Prostate gland (tissue), 2 donors: ENCODE measurements around the gene KRT73. TPM values are rescaled to one million over a fixed set of nuclear protein-coding genes. Genes with fewer than 3 reads are reported as not detected.

ENCODE experiments used
- DNase-seq: peaks from one replicate; pipeline ENCODE4 v3.0.0-alpha.2; 2019; ENCODE audit warnings: low spot score
- H3K27ac ChIP-seq, 2 donors: fragments of 200-600 bp; sonication (generic); 2 replicates each; pipeline ENCODE4 v1.5.1; 2017 to 2019
- H3K27me3 ChIP-seq: fragments of 200-600 bp; sonication (generic); replicated peaks from 2 replicates; pipeline ENCODE4 v1.5.1; 2019; ENCODE audit not compliant: insufficient read depth
- H3K36me3 ChIP-seq, 2 donors: fragments of 200-600 bp; sonication (generic); 1 replicate in 1 of 2; 2 replicates in 1 of 2; pipeline versions ENCODE4 v1.5.1 to v1.8.1; 2017 to 2019
- H3K4me1 ChIP-seq: fragments of 200-600 bp; sonication (generic); replicated peaks from 2 replicates; pipeline ENCODE4 v1.5.1; 2019
- H3K4me3 ChIP-seq, 2 donors: fragments of 200-600 bp; sonication (generic); 2 replicates each; pipeline ENCODE4 v1.5.1; 2017 to 2019
- H3K9me3 ChIP-seq: fragments of 200-600 bp; sonication (generic); 2 replicates; pipeline ENCODE4 v1.5.1; 2017
- POLR2A ChIP-seq: fragments of 450-650 bp; IDR thresholded peaks from one replicate; pipeline ENCODE4 v1.6.1; 2016; ENCODE audit warnings: antibody characterized with exemption, mild to moderate bottlenecking
- POLR2AphosphoS5 ChIP-seq: sonication (generic); formaldehyde crosslinking; IDR thresholded peaks from one replicate; pipeline ENCODE4 v1.6.1; 2017; ENCODE audit warnings: antibody characterized with exemption
- WGBS: methylation state at CpG from one replicate; pipeline ENCODE4 v1.1.5; 2018; 5-methylcytosine and 5-hydroxymethylcytosine counted together
- intact Hi-C: fragments of 100-400 bp; cut with DNase I; formaldehyde crosslinking; loops from one replicate; pipeline ENCODE4 v1.14.2; 2022
- total RNA-seq, 2 donors: library from RNA; depleted of rRNA; stranded (reverse); fragments of >200 nt; gene quantifications; one replicate each; pipeline ENCODE4 v1.1.0, GENCODE V29; 2016
- TF ChIP-seq, protein P1 (sequence below), 4 experiments: fragments of 200-600 bp in 2 of 4; fragments of 450-650 bp in 2 of 4; sonication (generic) in 2 of 4; IDR thresholded peaks; 1 replicate in 3 of 4; 2 replicates in 1 of 4; pipeline ENCODE4 v1.5.1; 2016 to 2019; ENCODE audit warnings: antibody characterized with exemption in 4 of 4, mild to moderate bottlenecking in 2 of 4, moderate library complexity in 2 of 4

The KRT73 gene
- total RNA-seq, 2 donors from 2014 or later, result not detected

GRCh38 chr12:52579468-52580465 is 38.6 kb downstream of the KRT73 start:
- no peak for TF ChIP-seq POLR2A
- TF ChIP-seq, protein P1, sequence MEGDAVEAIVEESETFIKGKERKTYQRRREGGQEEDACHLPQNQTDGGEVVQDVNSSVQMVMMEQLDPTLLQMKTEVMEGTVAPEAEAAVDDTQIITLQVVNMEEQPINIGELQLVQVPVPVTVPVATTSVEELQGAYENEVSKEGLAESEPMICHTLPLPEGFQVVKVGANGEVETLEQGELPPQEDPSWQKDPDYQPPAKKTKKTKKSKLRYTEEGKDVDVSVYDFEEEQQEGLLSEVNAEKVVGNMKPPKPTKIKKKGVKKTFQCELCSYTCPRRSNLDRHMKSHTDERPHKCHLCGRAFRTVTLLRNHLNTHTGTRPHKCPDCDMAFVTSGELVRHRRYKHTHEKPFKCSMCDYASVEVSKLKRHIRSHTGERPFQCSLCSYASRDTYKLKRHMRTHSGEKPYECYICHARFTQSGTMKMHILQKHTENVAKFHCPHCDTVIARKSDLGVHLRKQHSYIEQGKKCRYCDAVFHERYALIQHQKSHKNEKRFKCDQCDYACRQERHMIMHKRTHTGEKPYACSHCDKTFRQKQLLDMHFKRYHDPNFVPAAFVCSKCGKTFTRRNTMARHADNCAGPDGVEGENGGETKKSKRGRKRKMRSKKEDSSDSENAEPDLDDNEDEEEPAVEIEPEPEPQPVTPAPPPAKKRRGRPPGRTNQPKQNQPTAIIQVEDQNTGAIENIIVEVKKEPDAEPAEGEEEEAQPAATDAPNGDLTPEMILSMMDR (IDR thresholded peaks at IDR 0.05), result no peak
- peak; percentile 24 for TF ChIP-seq POLR2AphosphoS5
- H3K36me3 ChIP-seq, result no peaks in the 10 kb centered on the region
- intact Hi-C loops, result loop anchor here (5.0 to 10.0 kb wide), 3 partner anchors 207 to 422 kb away; no protein-coding TSS in a partner anchor
- H3K27ac ChIP-seq, result peak overlapping the region; percentile 18 to 56
- WGBS, result 44% methylated on average over 10 of the region's 10 CpGs
- no peaks in the 10 kb centered on the region for H3K27me3 ChIP-seq
- no peaks in the 10 kb centered on the region for H3K4me1 ChIP-seq
- DNase-seq, result peak; percentile 23
- no peak overlapping the region for H3K4me3 ChIP-seq
- H3K9me3 ChIP-seq, result no peaks in the 10 kb centered on the region

DNA sequence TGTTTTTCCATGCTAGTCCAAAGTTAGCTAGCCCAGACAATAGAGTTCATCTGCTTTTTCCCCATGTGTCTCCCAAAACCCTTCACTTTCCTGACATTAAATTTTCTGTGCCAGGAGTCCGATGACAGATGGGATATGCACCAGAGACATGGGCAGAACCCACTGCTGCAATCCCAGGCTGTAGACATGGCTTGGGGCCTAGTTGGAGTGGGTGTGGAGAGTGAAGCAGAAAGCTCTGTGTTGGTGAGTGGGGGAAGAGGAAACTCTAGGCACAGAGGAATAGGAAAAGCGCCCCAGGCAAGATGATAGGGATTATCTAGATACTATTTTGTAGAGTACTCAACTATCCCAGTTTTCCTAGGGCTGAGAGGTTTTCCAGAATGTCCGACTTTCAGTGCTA is 39.9 kb downstream of the KRT73 start:
- no peaks in the 10 kb centered on the region for H3K9me3 ChIP-seq
- peak; percentile 19 for TF ChIP-seq POLR2AphosphoS5
- TF ChIP-seq, protein P1 (IDR thresholded peaks at IDR 0.05), result no peak
- TF ChIP-seq POLR2A, result no peak
- intact Hi-C loops, result no loop called here
- H3K4me3 ChIP-seq, result no peak overlapping the region
- no peak for DNase-seq
- no peaks in the 10 kb centered on the region for H3K4me1 ChIP-seq
- H3K27me3 ChIP-seq, result no peaks in the 10 kb centered on the region
- no peak overlapping the region for H3K27ac ChIP-seq
- WGBS, result 49% methylated on average over 3 of the region's 3 CpGs
- H3K36me3 ChIP-seq, result no peaks in the 10 kb centered on the region

DNA sequence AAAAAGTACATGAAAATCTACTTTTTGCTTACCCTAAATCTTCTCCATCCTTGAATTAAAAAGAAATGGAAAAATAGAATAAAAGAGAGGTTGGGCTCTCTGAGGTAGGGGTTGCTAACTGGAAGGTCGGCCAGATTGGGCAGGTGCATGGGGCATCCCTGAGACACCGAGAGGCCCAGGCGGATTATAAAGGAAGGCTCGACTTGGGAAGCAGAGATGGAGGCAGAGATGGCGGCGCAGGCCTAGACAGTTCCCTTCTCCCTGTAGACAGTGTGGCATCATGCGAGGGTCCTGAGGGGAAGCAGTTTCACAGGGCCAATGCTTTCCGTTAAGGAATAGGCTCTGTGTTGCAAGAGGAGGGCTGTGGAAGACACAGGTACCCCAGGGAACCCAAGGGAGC is 41.0 kb downstream of the KRT73 start:
- Histone ChIP-seq H3K27me3 (no peaks in the 10 kb centered on the region), H3K9me3 (no peaks in the 10 kb centered on the region), H3K4me3 (no peak overlapping the region), H3K4me1 (no peaks in the 10 kb centered on the region), H3K27ac (no peak overlapping the region), H3K36me3 (no peaks in the 10 kb centered on the region)
- intact Hi-C loops, result no loop called here
- DNase-seq, result no peak
- no peak for TF ChIP-seq POLR2A
- TF ChIP-seq, protein P1 (IDR thresholded peaks at IDR 0.05), result no peak
- TF ChIP-seq POLR2AphosphoS5, result no peak
- 95% methylated on average over 8 of the region's 8 CpGs for WGBS

DNA sequence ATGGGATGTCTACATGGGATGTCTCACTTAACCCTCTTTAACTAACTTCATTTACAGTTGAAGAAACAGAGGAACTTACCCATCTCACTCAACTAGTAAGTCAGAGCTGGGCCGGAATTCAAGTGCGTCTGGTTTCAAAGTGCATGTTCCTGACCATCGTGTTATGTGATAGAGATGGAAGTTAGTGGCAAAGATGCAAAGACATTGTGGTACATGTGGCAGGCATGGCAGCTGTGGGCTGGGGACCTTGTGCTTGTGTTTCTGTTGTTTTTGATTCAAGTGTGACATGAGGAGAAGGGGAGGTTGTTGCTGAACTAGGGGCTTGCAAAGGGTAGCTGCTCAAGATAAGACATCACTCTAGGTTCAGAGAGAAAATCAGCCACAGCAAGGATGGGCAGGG is 42.4 kb downstream of the KRT73 start:
- WGBS, result 96% methylated on average over 3 of the region's 3 CpGs
- Histone ChIP-seq H3K4me1 (no peaks in the 10 kb centered on the region), H3K27ac (no peak overlapping the region), H3K36me3 (no peaks in the 10 kb centered on the region), H3K9me3 (no peaks in the 10 kb centered on the region), H3K4me3 (no peak overlapping the region), H3K27me3 (no peaks in the 10 kb centered on the region)
- no peak for TF ChIP-seq POLR2A
- TF ChIP-seq, protein P1 (IDR thresholded peaks at IDR 0.05), result no peak
- no peak for TF ChIP-seq POLR2AphosphoS5
- intact Hi-C loops, result no loop called here
- DNase-seq, result no peak

- no peaks in the 10 kb centered on the region for H3K36me3 ChIP-seq
- H3K27me3 ChIP-seq, result no peaks in the 10 kb centered on the region
- TF ChIP-seq, protein P1 (IDR thresholded peaks at IDR 0.05), result no peak
- TF ChIP-seq POLR2A (no peak), POLR2AphosphoS5 (no peak)
- WGBS, result 96% methylated on average over 9 of the region's 9 CpGs
- H3K4me3 ChIP-seq, result no peak overlapping the region
- H3K9me3 ChIP-seq, result no peaks in the 10 kb centered on the region
- DNase-seq, result no peak
- intact Hi-C loops, result no loop called here
- H3K27ac ChIP-seq, result no peak overlapping the region
- no peaks in the 10 kb centered on the region for H3K4me1 ChIP-seq
Observed at GRCh38 chr12:52575256-52575655, 43.1 kb downstream of the KRT73 start.
